HCT116 (cell line): ENCODE data around the gene TSPYL6. TPM values are rescaled to one million over a fixed set of nuclear protein-coding genes. Genes with fewer than 3 reads are reported as not detected.

Experiments used
- ATAC-seq: fragments of 200-7000 bp; cut with Tn5 transposase; 2 replicates; pipeline ENCODE4 v1.9.1; 2020; ENCODE audit warnings: mild to moderate bottlenecking, moderate library complexity
- BruUV-seq: library from RNA; stranded (reverse); fragments of 400-500 nt; replicated peaks from 2 replicates; lab custom pipeline; 2021; lab: Mats Ljungman, UMichigan
- CTCF ChIA-PET: fragments of 300-600 bp; sonication (Branson Sonifier 250); formaldehyde crosslinking; loops from one replicate; lab custom pipeline; 2021; ENCODE audit warnings: antibody characterized with exemption; lab: Charles Lee
- POLR2A ChIA-PET: fragments of 300-600, 350-600 bp; sonication (Branson Sonifier 250); formaldehyde crosslinking; loops from one replicate; lab custom pipeline; 2021; ENCODE audit warnings: antibody characterized with exemption; lab: Charles Lee
- RAD21 ChIA-PET, 2 experiments: fragments of 300-600 bp; sonication (Branson Sonifier 250); formaldehyde crosslinking; loops; one replicate each; lab custom pipeline; 2023; ENCODE audit warnings: low total read pairs in 2 of 2; ENCODE audit not compliant: uncharacterized antibody in 2 of 2, unreplicated experiment in 2 of 2, low non-redundant PET in 1 of 2; lab: Charles Lee
- DNase-seq: peaks from one replicate; pipeline ENCODE4 v3.0.0-alpha.2; 2010; ENCODE audit warnings: low read depth, low spot score
- H2AFZ ChIP-seq: fragments of 200-600 bp; shearing (Covaris generic), sonication (generic); 2 replicates; pipeline ENCODE4 v1.6.1; 2017; ENCODE audit warnings: low read depth, mixed run types, mixed read lengths, antibody characterized with exemption, low read length; ENCODE audit not compliant: poor library complexity, severe bottlenecking
- H3K27ac ChIP-seq: 2 replicates; pipeline ENCODE4 v1.5.1; 2012; ENCODE audit warnings: low read depth, low read length
- H3K27me3 ChIP-seq: fragments of 200-600 bp; sonication (generic); 2 replicates; pipeline ENCODE4 v1.6.1; 2016; ENCODE audit warnings: mixed run types, low read length, mixed read lengths; ENCODE audit not compliant: insufficient read depth
- H3K36me3 ChIP-seq, 2 experiments: fragments of 200-500 bp in 1 of 2; fragments of 200-600 bp in 1 of 2; sonication (Bioruptor generic) in 1 of 2; sonication (generic) in 1 of 2; 2 replicates each; pipeline versions ENCODE4 v1.5.1 to v1.6.1; 2014 to 2016; ENCODE audit warnings: low read length in 2 of 2, inconsistent platforms in 1 of 2, mixed read lengths in 1 of 2, mixed run types in 1 of 2; ENCODE audit not compliant: insufficient read depth in 2 of 2, control insufficient read depth in 1 of 2
- H3K4me1 ChIP-seq, 2 experiments: fragments of 200-600 bp in 1 of 2; sonication (generic) in 1 of 2; 2 replicates each; pipeline versions ENCODE4 v1.5.1 to v1.6.1; 2012 to 2017; ENCODE audit warnings: low read length in 2 of 2, inconsistent platforms in 1 of 2, mild to moderate bottlenecking in 1 of 2, mixed read lengths in 1 of 2, mixed run types in 1 of 2, moderate library complexity in 1 of 2; ENCODE audit not compliant: insufficient read depth in 2 of 2, control insufficient read depth in 1 of 2
- H3K4me2 ChIP-seq: fragments of 200-600 bp; sonication (generic); 2 replicates; pipeline ENCODE4 v1.6.1; 2017; ENCODE audit warnings: mixed run types, low read length, mixed read lengths
- H3K4me3 ChIP-seq, 2 experiments: fragments of 200-600 bp in 1 of 2; sonication (generic) in 1 of 2; replicated peaks in 1 of 2; 2 replicates each; pipeline ENCODE4 v1.5.1; 2011 to 2016; ENCODE audit warnings: low read length in 2 of 2, control low read depth in 1 of 2, low read depth in 1 of 2, mild to moderate bottlenecking in 1 of 2, mixed read lengths in 1 of 2, mixed run types in 1 of 2
- H3K79me2 ChIP-seq: fragments of 200-600 bp; sonication (generic); 2 replicates; pipeline ENCODE4 v1.6.1; 2017; ENCODE audit warnings: mild to moderate bottlenecking, mixed run types, low read length, moderate library complexity, mixed read lengths; ENCODE audit not compliant: insufficient read depth
- H3K9ac ChIP-seq: fragments of 200-600 bp; sonication (generic); 2 replicates; pipeline ENCODE4 v1.6.1; 2016; ENCODE audit warnings: low read length, mixed read lengths
- H3K9me2 ChIP-seq: fragments of 200-600 bp; sonication (generic), shearing (Covaris generic); 2 replicates; pipeline ENCODE4 v1.6.1; 2017; ENCODE audit warnings: mixed run types, mild to moderate bottlenecking, moderate library complexity; ENCODE audit not compliant: insufficient read depth
- H3K9me3 ChIP-seq, 2 experiments: fragments of 200-500 bp in 1 of 2; fragments of 200-600 bp in 1 of 2; sonication (Bioruptor generic) in 1 of 2; sonication (generic) in 1 of 2; 2 replicates each; pipeline ENCODE4 v1.6.1; 2014 to 2017; ENCODE audit warnings: low read length in 2 of 2, mixed read lengths in 2 of 2, inconsistent platforms in 1 of 2, low read depth in 1 of 2, mild to moderate bottlenecking in 1 of 2, mixed run types in 1 of 2, moderate library complexity in 1 of 2; ENCODE audit not compliant: control insufficient read depth in 1 of 2, insufficient read depth in 1 of 2
- H4K20me1 ChIP-seq: fragments of 200-600 bp; sonication (generic), shearing (Covaris generic); 2 replicates; pipeline ENCODE4 v1.6.1; 2017; ENCODE audit warnings: mixed run types, mild to moderate bottlenecking, moderate library complexity; ENCODE audit not compliant: insufficient read depth
- CBX3 ChIP-seq: IDR thresholded peaks from 2 replicates; pipeline ENCODE4 v1.6.1; 2012; ENCODE audit warnings: low read depth
- CEBPB ChIP-seq: IDR thresholded peaks from 2 replicates; pipeline ENCODE4 v1.6.1; 2012; ENCODE audit warnings: low read depth
- CTCF ChIP-seq, 3 experiments: fragments of 200-600 bp in 1 of 3; sonication (generic) in 1 of 3; IDR thresholded peaks in 2 of 3; conservative IDR thresholded peaks in 1 of 3; 2 replicates each; pipeline ENCODE4 v1.5.1; 2012 to 2017; ENCODE audit warnings: low read depth in 2 of 3, low read length in 2 of 3, antibody characterized with exemption in 1 of 3, borderline replicate concordance in 1 of 3, control low read depth in 1 of 3, mild to moderate bottlenecking in 1 of 3, mixed read lengths in 1 of 3, mixed run types in 1 of 3, moderate library complexity in 1 of 3; ENCODE audit not compliant: insufficient read depth in 1 of 3
- EGR1 ChIP-seq: IDR thresholded peaks from 2 replicates; pipeline ENCODE4 v1.6.1; 2012; ENCODE audit warnings: low read depth
- POLR2AphosphoS5 ChIP-seq: IDR thresholded peaks from 2 replicates; pipeline ENCODE4 v1.6.1; 2011; ENCODE audit warnings: mild to moderate bottlenecking, low read depth, low read length, moderate library complexity
- REST ChIP-seq: IDR thresholded peaks from 2 replicates; pipeline ENCODE4 v1.6.1; 2012; ENCODE audit warnings: low read depth
- SIN3A ChIP-seq: IDR thresholded peaks from 2 replicates; pipeline ENCODE4 v1.6.1; 2012; ENCODE audit warnings: low read depth
- SP1 ChIP-seq: IDR thresholded peaks from 2 replicates; pipeline ENCODE4 v1.6.1; 2012; ENCODE audit warnings: low read depth
- SRF ChIP-seq: IDR thresholded peaks from 2 replicates; pipeline ENCODE4 v1.6.1; 2012; ENCODE audit warnings: low read depth
- ZNF274 ChIP-seq: fragments of 200-500 bp; sonication (Bioruptor generic); IDR thresholded peaks from 2 replicates; pipeline ENCODE4 v1.6.1; 2014; ENCODE audit warnings: mild to moderate bottlenecking, low read depth, low read length, inconsistent platforms
- intact Hi-C: fragments of 100-400 bp; cut with micrococcal nuclease; formaldehyde crosslinking; loops from 2 replicates; pipeline ENCODE4 v1.10.0; 2022
- total RNA-seq: library from RNA; stranded (reverse); gene quantifications from one replicate; pipeline ENCODE4 v1.2.1, GENCODE V29; 2021; ENCODE audit not compliant: unreplicated experiment

The TSPYL6 gene
- total RNA-seq, 1 experiment from 2014 or later, result not detected

- intact Hi-C loops, result no loop called here
- no peak for DNase-seq
- Histone ChIP-seq H3K4me1 (no peaks in the 10 kb centered on the region), H4K20me1 (0 out of 2 replicates have a peak, but pooled peaks cover 3% of the 10 kb centered on the region), H3K9me2 (no peaks in the 10 kb centered on the region)
- POLR2A ChIA-PET, result no interaction called here
- CTCF ChIA-PET, result no interaction called here
- TF ChIP-seq ZNF274 (no peak), CTCF (IDR thresholded peaks at IDR 0.05 in 2 of 3, conservative IDR thresholded peaks at IDR 0.05 in 1 of 3; ENCODE audit: borderline replicate concordance in 1 of 3, insufficient read depth in 1 of 3, low read depth in 2 of 3, low read length in 2 of 3) (peak in 2 of 3 experiments; percentile 38 to 56; a peak in 3 of 6 replicates), CEBPB (no peak), EGR1 (no peak)
- TF ChIP-seq, all 23 proteins: peak for 1
- H3K27me3 ChIP-seq, result no peaks in the 10 kb centered on the region
- H3K79me2 ChIP-seq, result no peaks in the 10 kb centered on the region
- no peak overlapping the region for H3K4me2 ChIP-seq
- no peak overlapping the region for H3K27ac ChIP-seq
- no peak overlapping the region for H3K4me3 ChIP-seq
- BruUV-seq, result no TSS peak
- ATAC-seq, result peak; percentile 71
- H3K36me3 ChIP-seq, result no peaks in the 10 kb centered on the region
- no peak overlapping the region for H2AFZ ChIP-seq
- no peak overlapping the region for H3K9ac ChIP-seq
- RAD21 ChIA-PET, result no interaction called here
- no peaks in the 10 kb centered on the region for H3K9me3 ChIP-seq
These were observed 23.4 kb upstream of the TSPYL6 start for GRCh38 chr2:54279385-54279784.

GRCh38 chr2:54275541-54275940 is 19.5 kb upstream of the TSPYL6 start:
- BruUV-seq, result no TSS peak
- TF ChIP-seq CTCF (IDR thresholded peaks at IDR 0.05 in 2 of 3, conservative IDR thresholded peaks at IDR 0.05 in 1 of 3; ENCODE audit: borderline replicate concordance in 1 of 3, insufficient read depth in 1 of 3, low read depth in 2 of 3, low read length in 2 of 3) (no peak), ZNF274 (no peak), EGR1 (no peak), CBX3 (no peak), SRF (no peak), CEBPB (no peak), SIN3A (no peak), SP1 (no peak), REST (no peak), POLR2AphosphoS5 (no peak)

More at GRCh38 chr2:54275541-54275940, 19.5 kb upstream of the TSPYL6 start:
- no peaks in the 10 kb centered on the region for H3K9me3 ChIP-seq
- H3K27ac ChIP-seq, result no peak overlapping the region
- H3K9ac ChIP-seq, result no peak overlapping the region
- no peaks in the 10 kb centered on the region for H3K4me1 ChIP-seq
- no peak overlapping the region for H3K4me2 ChIP-seq
- intact Hi-C loops, result no loop called here
- DNase-seq, result no peak
- H3K9me2 ChIP-seq, result no peaks in the 10 kb centered on the region
- H3K79me2 ChIP-seq, result no peaks in the 10 kb centered on the region
- no peak overlapping the region for H3K4me3 ChIP-seq
- RAD21 ChIA-PET, result no interaction called here
- H3K27me3 ChIP-seq, result no peaks in the 10 kb centered on the region
- CTCF ChIA-PET, result no interaction called here
- no peak for ATAC-seq
- 0 out of 2 replicates have a peak, but pooled peaks cover under 1% of the 10 kb centered on the region for H4K20me1 ChIP-seq
- no peaks in the 10 kb centered on the region for H3K36me3 ChIP-seq
- POLR2A ChIA-PET, result no interaction called here
- no peak overlapping the region for H2AFZ ChIP-seq
